Astrocyte (in vitro differentiated cells and primary cell): ENCODE measurements around the gene SHROOM3. TPM values are rescaled to one million over a fixed set of nuclear protein-coding genes. Genes with fewer than 3 reads are reported as not detected.

ENCODE experiments used
- DNase-seq: peaks from one replicate; pipeline ENCODE4 v3.0.0-alpha.2; 2010; ENCODE audit warnings: low read depth
- FAIRE-seq: peaks from 2 replicates; lab custom pipeline; 2011; peaks lifted over from hg19 to GRCh38; lab: Jason Lieb, UNC
- H2AFZ ChIP-seq: 2 replicates; pipeline ENCODE4 v1.6.0; 2012; ENCODE audit warnings: low read depth, low read length, inconsistent platforms
- H3K27ac ChIP-seq: 2 replicates; pipeline ENCODE4 v1.5.1; 2011; ENCODE audit warnings: low read depth, low read length, inconsistent platforms
- H3K27me3 ChIP-seq: 2 replicates; pipeline ENCODE4 v1.6.0; 2011; ENCODE audit warnings: low read length, inconsistent platforms; ENCODE audit not compliant: insufficient read depth
- H3K36me3 ChIP-seq: 2 replicates; pipeline ENCODE4 v1.5.1; 2011; ENCODE audit warnings: low read length, inconsistent platforms; ENCODE audit not compliant: insufficient read depth
- H3K4me1 ChIP-seq: 2 replicates; pipeline ENCODE4 v1.5.1; 2011; ENCODE audit warnings: low read length, inconsistent platforms; ENCODE audit not compliant: insufficient read depth
- H3K4me2 ChIP-seq: 2 replicates; pipeline ENCODE4 v1.6.0; 2012; ENCODE audit warnings: low read length, inconsistent platforms
- H3K4me3 ChIP-seq: 2 replicates; pipeline ENCODE4 v1.5.1; 2011; ENCODE audit warnings: low read depth, mild to moderate bottlenecking, low read length, inconsistent platforms; ENCODE audit not compliant: insufficient read depth
- H3K79me2 ChIP-seq: 2 replicates; pipeline ENCODE4 v1.6.0; 2012; ENCODE audit warnings: mild to moderate bottlenecking, low read length, inconsistent platforms; ENCODE audit not compliant: insufficient read depth
- H3K9ac ChIP-seq: 2 replicates; pipeline ENCODE4 v1.6.0; 2012; ENCODE audit warnings: mild to moderate bottlenecking, low read length, inconsistent platforms
- H3K9me3 ChIP-seq: 2 replicates; pipeline ENCODE4 v1.5.1; 2012; ENCODE audit warnings: low read depth, mild to moderate bottlenecking, low read length, inconsistent platforms; ENCODE audit not compliant: insufficient read depth
- H4K20me1 ChIP-seq: 2 replicates; pipeline ENCODE4 v1.6.0; 2012; ENCODE audit warnings: low read length, inconsistent platforms; ENCODE audit not compliant: insufficient read depth
- H3K27ac Mint-ChIP-seq: one replicate; pipeline ENCODE4 v1.8.0; 2021; ENCODE audit warnings: mild to moderate bottlenecking, mixed read lengths; ENCODE audit not compliant: unreplicated experiment
- H3K27me3 Mint-ChIP-seq: one replicate; pipeline ENCODE4 v1.8.0; 2021; ENCODE audit warnings: low read depth, mixed read lengths; ENCODE audit not compliant: unreplicated experiment
- H3K36me3 Mint-ChIP-seq: one replicate; pipeline ENCODE4 v1.8.0; 2021; ENCODE audit warnings: low read depth, mixed read lengths; ENCODE audit not compliant: unreplicated experiment
- H3K4me1 Mint-ChIP-seq: one replicate; pipeline ENCODE4 v1.8.0; 2021; ENCODE audit warnings: low read depth, mixed read lengths; ENCODE audit not compliant: unreplicated experiment
- H3K4me3 Mint-ChIP-seq: one replicate; pipeline ENCODE4 v1.8.0; 2021; ENCODE audit warnings: mild to moderate bottlenecking, moderate library complexity, mixed read lengths; ENCODE audit not compliant: unreplicated experiment
- H3K9me3 Mint-ChIP-seq: one replicate; pipeline ENCODE4 v1.8.0; 2021; ENCODE audit warnings: mild to moderate bottlenecking, mixed read lengths; ENCODE audit not compliant: unreplicated experiment
- CTCF ChIP-seq: IDR thresholded peaks from 2 replicates; pipeline ENCODE4 v1.5.1; 2011; ENCODE audit warnings: low read depth, mild to moderate bottlenecking, inconsistent platforms, low read length, moderate library complexity; ENCODE audit not compliant: insufficient read depth
- EZH2 ChIP-seq: IDR thresholded peaks from 2 replicates; pipeline ENCODE4 v1.6.1; 2012; ENCODE audit warnings: mild to moderate bottlenecking, low read length, inconsistent platforms; ENCODE audit not compliant: insufficient read depth
- total RNA-seq: library from RNA; stranded (reverse); gene quantifications from 2 replicates; pipeline ENCODE4 v1.2.1, GENCODE V29; 2021

Gene SHROOM3
- total RNA-seq, 1 donor from 2014 or later = 64.6 TPM

GRCh38 chr4:76716020-76716419 lies 281.0 kb downstream of the SHROOM3 start:
- H3K27me3 Mint-ChIP-seq = no peaks in the 10 kb centered on the region
- H3K27me3 ChIP-seq = no peaks in the 10 kb centered on the region
- no peaks in the 10 kb centered on the region for H3K9me3 Mint-ChIP-seq
- H3K27ac Mint-ChIP-seq = no peak overlapping the region
- H3K36me3 ChIP-seq = no peaks in the 10 kb centered on the region
- TF ChIP-seq CTCF = no peak
- TF ChIP-seq EZH2 = no peak
- no peak overlapping the region for H3K4me2 ChIP-seq
- no peak overlapping the region for H2AFZ ChIP-seq
- peaks cover 24% of the 10 kb centered on the region for H3K4me1 Mint-ChIP-seq
- DNase-seq (no peak), FAIRE-seq (no peak)
- H3K9me3 ChIP-seq = no peaks in the 10 kb centered on the region
- H3K36me3 Mint-ChIP-seq = no peaks in the 10 kb centered on the region
- H3K27ac ChIP-seq = no peak overlapping the region
- H3K4me3 ChIP-seq = no peak overlapping the region
- H3K9ac ChIP-seq = no peak overlapping the region
- H4K20me1 ChIP-seq = no peaks in the 10 kb centered on the region
- no peak overlapping the region for H3K4me3 Mint-ChIP-seq
- H3K4me1 ChIP-seq = no peaks in the 10 kb centered on the region
- H3K79me2 ChIP-seq = peaks cover 5% of the 10 kb centered on the region

- H3K27ac ChIP-seq = no peak overlapping the region
- no peaks in the 10 kb centered on the region for H3K36me3 ChIP-seq
- H2AFZ ChIP-seq = no peak overlapping the region
- H3K27ac Mint-ChIP-seq = no peak overlapping the region
- no peaks in the 10 kb centered on the region for H3K9me3 Mint-ChIP-seq
- H3K4me1 Mint-ChIP-seq = peaks cover 24% of the 10 kb centered on the region
- no peaks in the 10 kb centered on the region for H3K27me3 ChIP-seq
- H3K36me3 Mint-ChIP-seq = peaks cover 4% of the 10 kb centered on the region
- no peak overlapping the region for H3K4me3 Mint-ChIP-seq
- TF ChIP-seq EZH2 = no peak
- no peak for TF ChIP-seq CTCF
- no peaks in the 10 kb centered on the region for H3K9me3 ChIP-seq
- H3K27me3 Mint-ChIP-seq = no peaks in the 10 kb centered on the region
- DNase-seq (no peak), FAIRE-seq (no peak)
- no peaks in the 10 kb centered on the region for H4K20me1 ChIP-seq
- no peak overlapping the region for H3K4me3 ChIP-seq
- H3K4me2 ChIP-seq = no peak overlapping the region
- H3K4me1 ChIP-seq = no peaks in the 10 kb centered on the region
- no peak overlapping the region for H3K9ac ChIP-seq
- H3K79me2 ChIP-seq = peaks cover 5% of the 10 kb centered on the region
Observed at GRCh38 chr4:76716658-76717057, 281.6 kb downstream of the SHROOM3 start.

GRCh38 chr4:76717431-76717830 lies 282.4 kb downstream of the SHROOM3 start:
- no peak for DNase-seq
- no peaks in the 10 kb centered on the region for H4K20me1 ChIP-seq
- Mint-ChIP-seq H3K4me3 (no peak overlapping the region), H3K27me3 (no peaks in the 10 kb centered on the region), H3K36me3 (peaks cover 4% of the 10 kb centered on the region), H3K9me3 (no peaks in the 10 kb centered on the region), H3K27ac (no peak overlapping the region), H3K4me1 (peaks cover 24% of the 10 kb centered on the region)
- TF ChIP-seq EZH2 (no peak), CTCF (no peak)
- H3K79me2 ChIP-seq = peaks cover 8% of the 10 kb centered on the region
- H3K36me3 ChIP-seq = no peaks in the 10 kb centered on the region
- H3K9me3 ChIP-seq = no peaks in the 10 kb centered on the region
- no peak overlapping the region for H2AFZ ChIP-seq
- no peak overlapping the region for H3K27ac ChIP-seq
- no peak overlapping the region for H3K9ac ChIP-seq
- H3K4me3 ChIP-seq = no peak overlapping the region
- no peaks in the 10 kb centered on the region for H3K4me1 ChIP-seq
- H3K27me3 ChIP-seq = no peaks in the 10 kb centered on the region
- FAIRE-seq = no peak
- H3K4me2 ChIP-seq = no peak overlapping the region
